ENCODE measurements around the gene TEX44.
A peak's percentile ranks its signal among the peaks of the same experiment; 100 is the strongest.

DNA sequence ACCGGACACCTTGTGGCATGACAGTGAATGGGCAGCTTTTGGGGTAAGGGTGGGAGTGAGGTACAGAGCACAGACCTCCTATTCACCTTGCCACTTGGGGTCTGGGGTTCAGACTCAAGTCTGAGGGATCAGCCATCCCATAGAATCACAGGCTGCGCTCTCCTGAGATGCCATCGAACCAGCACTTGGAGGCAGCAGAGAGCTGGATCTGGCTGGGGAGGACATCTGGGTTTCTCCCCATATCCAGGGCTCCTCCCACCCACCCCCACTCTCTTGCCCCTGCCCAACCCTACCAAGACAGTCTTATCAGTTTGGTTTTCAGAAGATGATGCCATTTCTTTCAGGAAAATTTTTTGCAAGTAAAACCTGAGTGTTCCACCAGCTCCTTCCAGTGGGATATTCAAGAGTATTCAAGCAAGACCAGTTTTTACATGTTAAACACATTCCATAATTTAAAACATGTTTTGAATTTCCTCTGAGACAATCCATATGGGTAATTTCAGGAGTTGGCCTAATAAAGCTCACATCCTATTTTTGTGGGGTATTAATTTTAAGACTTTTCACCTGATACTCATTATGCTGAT lies 29.2 kb upstream of the TEX44 start:
- TF ChIP-seq, protein P1, sequence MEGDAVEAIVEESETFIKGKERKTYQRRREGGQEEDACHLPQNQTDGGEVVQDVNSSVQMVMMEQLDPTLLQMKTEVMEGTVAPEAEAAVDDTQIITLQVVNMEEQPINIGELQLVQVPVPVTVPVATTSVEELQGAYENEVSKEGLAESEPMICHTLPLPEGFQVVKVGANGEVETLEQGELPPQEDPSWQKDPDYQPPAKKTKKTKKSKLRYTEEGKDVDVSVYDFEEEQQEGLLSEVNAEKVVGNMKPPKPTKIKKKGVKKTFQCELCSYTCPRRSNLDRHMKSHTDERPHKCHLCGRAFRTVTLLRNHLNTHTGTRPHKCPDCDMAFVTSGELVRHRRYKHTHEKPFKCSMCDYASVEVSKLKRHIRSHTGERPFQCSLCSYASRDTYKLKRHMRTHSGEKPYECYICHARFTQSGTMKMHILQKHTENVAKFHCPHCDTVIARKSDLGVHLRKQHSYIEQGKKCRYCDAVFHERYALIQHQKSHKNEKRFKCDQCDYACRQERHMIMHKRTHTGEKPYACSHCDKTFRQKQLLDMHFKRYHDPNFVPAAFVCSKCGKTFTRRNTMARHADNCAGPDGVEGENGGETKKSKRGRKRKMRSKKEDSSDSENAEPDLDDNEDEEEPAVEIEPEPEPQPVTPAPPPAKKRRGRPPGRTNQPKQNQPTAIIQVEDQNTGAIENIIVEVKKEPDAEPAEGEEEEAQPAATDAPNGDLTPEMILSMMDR (IDR thresholded peaks at IDR 0.05) = peak in 1 of 2 donors; percentile 79
- TF ChIP-seq POLR2A (IDR thresholded peaks at IDR 0.05) = no peak

Measured in suprapubic skin (tissue), 3 donors.